ENCODE measurements around the gene ZNF552. TPM values are rescaled to one million over a fixed set of nuclear protein-coding genes. Genes with fewer than 3 reads are reported as not detected.

The ZNF552 gene
- total and polyA plus RNA-seq, 2 of the 13 experiments (the other 11 are each of a cell fraction or from before 2014, with no cell fraction given) = 8.1 to 16.6 TPM

DNA sequence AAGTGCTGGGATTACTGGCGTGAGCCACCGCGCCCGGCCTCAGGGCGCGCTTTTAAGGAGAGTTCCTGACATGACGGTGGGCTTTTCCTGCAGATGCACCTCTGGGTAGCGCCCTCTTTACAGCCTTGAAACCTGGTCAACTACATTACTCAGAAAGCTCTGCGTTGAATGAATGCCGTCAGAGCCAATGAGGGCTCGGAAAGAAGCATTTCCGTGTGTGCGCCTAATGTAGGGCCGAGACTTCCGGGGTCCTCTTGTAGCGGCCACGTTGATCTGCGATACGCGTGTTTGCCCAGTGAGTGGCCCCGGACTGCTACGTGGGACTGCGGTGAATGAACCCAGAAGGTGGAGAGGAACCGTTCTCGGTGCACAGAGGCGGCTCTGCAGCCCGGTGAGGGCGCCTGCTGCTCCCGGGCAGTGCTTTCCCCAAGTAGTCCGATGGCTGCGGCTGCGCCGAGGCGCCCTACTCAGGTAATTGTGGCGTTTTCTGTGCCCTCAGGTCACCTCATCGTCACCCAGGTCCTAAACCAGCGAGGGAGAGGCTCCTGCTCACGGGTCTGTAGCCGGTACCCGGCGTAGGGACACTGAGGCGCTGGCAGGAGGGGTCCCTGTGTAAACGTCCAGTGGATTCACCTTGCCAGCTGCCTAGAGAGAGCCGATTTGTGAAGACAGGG lies 4.9 kb upstream of the ZNF552 start (continued):
- TF ChIP-seq, protein P1, sequence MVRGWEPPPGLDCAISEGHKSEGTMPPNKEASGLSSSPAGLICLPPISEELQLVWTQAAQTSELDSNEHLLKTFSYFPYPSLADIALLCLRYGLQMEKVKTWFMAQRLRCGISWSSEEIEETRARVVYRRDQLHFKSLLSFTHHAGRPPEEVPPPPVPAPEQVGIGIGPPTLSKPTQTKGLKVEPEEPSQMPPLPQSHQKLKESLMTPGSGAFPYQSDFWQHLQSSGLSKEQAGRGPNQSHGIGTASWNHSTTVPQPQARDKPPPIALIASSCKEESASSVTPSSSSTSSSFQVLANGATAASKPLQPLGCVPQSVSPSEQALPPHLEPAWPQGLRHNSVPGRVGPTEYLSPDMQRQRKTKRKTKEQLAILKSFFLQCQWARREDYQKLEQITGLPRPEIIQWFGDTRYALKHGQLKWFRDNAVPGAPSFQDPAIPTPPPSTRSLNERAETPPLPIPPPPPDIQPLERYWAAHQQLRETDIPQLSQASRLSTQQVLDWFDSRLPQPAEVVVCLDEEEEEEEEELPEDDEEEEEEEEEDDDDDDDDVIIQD (CRISPR knock-in tag; IDR thresholded peaks at IDR 0.05; ENCODE audit: low read depth) = 0 out of 2 replicates have a peak, but pooled peaks have one; percentile 11
- peak; percentile 74 for TF ChIP-seq MED1 (CRISPR knock-in tag; IDR thresholded peaks at IDR 0.05)
- TF ChIP-seq ZNF597 (CRISPR knock-in tag; IDR thresholded peaks at IDR 0.05) = no peak
- TF ChIP-seq RBFOX2 (IDR thresholded peaks at IDR 0.05; ENCODE audit: low read depth, low read length) = peak; percentile 79
- peak; percentile 67 for TF ChIP-seq ASH2L (IDR thresholded peaks at IDR 0.05; ENCODE audit: insufficient read length, low read depth, low read length)
- no peak for TF ChIP-seq ZNF747 (CRISPR knock-in tag; IDR thresholded peaks at IDR 0.05; ENCODE audit: borderline replicate concordance)
- TF ChIP-seq ZNF383 (CRISPR knock-in tag; IDR thresholded peaks at IDR 0.05; ENCODE audit: borderline replicate concordance) = no peak
- TF ChIP-seq MYNN (CRISPR knock-in tag; IDR thresholded peaks at IDR 0.05; ENCODE audit: low read depth) = no peak
- TF ChIP-seq, protein P2, sequence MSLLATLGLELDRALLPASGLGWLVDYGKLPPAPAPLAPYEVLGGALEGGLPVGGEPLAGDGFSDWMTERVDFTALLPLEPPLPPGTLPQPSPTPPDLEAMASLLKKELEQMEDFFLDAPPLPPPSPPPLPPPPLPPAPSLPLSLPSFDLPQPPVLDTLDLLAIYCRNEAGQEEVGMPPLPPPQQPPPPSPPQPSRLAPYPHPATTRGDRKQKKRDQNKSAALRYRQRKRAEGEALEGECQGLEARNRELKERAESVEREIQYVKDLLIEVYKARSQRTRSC (CRISPR knock-in tag; IDR thresholded peaks at IDR 0.05; ENCODE audit: low read depth) = no peak
- 0 out of 2 replicates have a peak, but pooled peaks have one; percentile 12 for TF ChIP-seq HMG20A (CRISPR knock-in tag; IDR thresholded peaks at IDR 0.05; ENCODE audit: borderline replicate concordance)
- TF ChIP-seq ZNF569 (CRISPR knock-in tag; IDR thresholded peaks at IDR 0.05; ENCODE audit: borderline replicate concordance) = no peak
- no peak for TF ChIP-seq NFE2L1 (CRISPR knock-in tag; IDR thresholded peaks at IDR 0.05; ENCODE audit: borderline replicate concordance)
- TF ChIP-seq RBM22 (optimal IDR thresholded peaks at IDR 0.05; ENCODE audit: low read length) = no peak
- TF ChIP-seq KLF12 (CRISPR knock-in tag; IDR thresholded peaks at IDR 0.05; ENCODE audit: borderline replicate concordance) = no peak
- no peak for TF ChIP-seq SOX6 (IDR thresholded peaks at IDR 0.05)
- peak; percentile 32; the same call in 1 of the 2 replicates for TF ChIP-seq SOX6 (CRISPR knock-in tag; IDR thresholded peaks at IDR 0.05)
- TF ChIP-seq TARDBP (CRISPR knock-in tag; IDR thresholded peaks at IDR 0.05) = peak; percentile 71; the same call in 1 of the 2 replicates
- no peak for TF ChIP-seq PRMT3 (CRISPR knock-in tag; IDR thresholded peaks at IDR 0.05; ENCODE audit: borderline replicate concordance, low read depth)
- no peak; the same call in 1 of the 2 replicates for TF ChIP-seq ZBTB10 (CRISPR knock-in tag; IDR thresholded peaks at IDR 0.05; ENCODE audit: borderline replicate concordance)
- no peak for TF ChIP-seq ZNF547 (CRISPR knock-in tag; IDR thresholded peaks at IDR 0.05)
- peak; percentile 85 for TF ChIP-seq SALL1 (CRISPR knock-in tag; IDR thresholded peaks at IDR 0.05)
- no peak for TF ChIP-seq PAWR (CRISPR knock-in tag; IDR thresholded peaks at IDR 0.05; ENCODE audit: borderline replicate concordance)
- TF ChIP-seq SP140L (CRISPR knock-in tag; IDR thresholded peaks at IDR 0.05; ENCODE audit: borderline replicate concordance) = 0 out of 2 replicates have a peak, but pooled peaks have one; percentile 17
- no peak; the same call in 1 of the 2 replicates for TF ChIP-seq ZC3H13 (CRISPR knock-in tag; IDR thresholded peaks at IDR 0.05)
